Superior temporal gyrus (tissue), 1 donor: ENCODE measurements around the gene RUNX3.
"Not testable (repeated sequence)": the region's sequence is repeated elsewhere in the genome, so short reads cannot be mapped to it uniquely, and the experiment has no call there.

Experiments used
- DNase-seq: peaks from one replicate; pipeline ENCODE4 v3.0.0-alpha.2; 2016; ENCODE audit errors: extremely low spot score

The RUNX3 gene

DNA sequence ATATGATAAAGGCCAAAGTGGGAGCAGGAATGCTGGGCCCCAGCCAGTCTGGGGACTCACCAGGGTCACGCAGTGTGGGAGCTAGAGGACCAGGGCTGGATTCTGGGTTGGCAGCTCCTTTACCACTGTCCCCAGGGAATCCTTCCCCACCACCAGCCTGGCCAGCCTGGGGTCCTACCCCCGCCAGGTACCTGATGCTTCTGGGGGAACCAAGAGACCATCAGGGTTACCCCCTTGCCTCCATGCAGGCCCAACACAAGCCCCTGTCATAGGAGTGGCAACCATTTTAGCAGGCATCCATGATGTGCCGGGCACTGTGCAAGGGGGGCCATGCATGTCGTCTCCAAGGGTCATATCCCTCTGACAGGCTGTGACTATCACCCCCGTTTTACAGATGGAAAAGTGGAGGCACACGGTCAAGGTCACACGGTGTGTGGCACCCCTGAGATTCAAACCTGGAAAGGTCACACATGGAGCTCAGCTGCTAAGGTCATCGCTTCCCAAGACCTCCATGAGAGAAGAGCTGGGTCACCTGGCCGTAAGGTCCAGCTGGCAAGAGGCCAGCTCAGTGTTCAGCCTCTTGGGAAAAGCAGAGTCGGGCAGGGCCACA lies 16.4 kb downstream of the RUNX3 start:
- DNase-seq = no peak

DNA sequence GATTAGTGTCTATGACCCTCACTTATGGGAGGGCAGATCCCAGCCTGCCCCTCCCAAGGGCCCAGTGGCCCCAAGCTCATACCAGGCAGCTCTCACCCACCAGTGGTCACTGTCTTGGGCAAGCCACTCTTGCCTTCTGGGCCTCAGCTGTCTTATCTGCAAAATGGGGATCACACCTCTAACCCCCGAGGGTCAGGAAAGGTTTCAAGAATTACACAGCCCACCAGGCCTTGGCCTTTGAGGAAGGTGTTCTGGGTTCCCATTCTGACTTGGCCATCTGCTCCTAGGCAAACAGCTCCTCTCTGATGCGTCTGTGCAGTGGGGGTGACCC lies 16.8 kb downstream of the RUNX3 start:
- DNase-seq = no peak

DNA sequence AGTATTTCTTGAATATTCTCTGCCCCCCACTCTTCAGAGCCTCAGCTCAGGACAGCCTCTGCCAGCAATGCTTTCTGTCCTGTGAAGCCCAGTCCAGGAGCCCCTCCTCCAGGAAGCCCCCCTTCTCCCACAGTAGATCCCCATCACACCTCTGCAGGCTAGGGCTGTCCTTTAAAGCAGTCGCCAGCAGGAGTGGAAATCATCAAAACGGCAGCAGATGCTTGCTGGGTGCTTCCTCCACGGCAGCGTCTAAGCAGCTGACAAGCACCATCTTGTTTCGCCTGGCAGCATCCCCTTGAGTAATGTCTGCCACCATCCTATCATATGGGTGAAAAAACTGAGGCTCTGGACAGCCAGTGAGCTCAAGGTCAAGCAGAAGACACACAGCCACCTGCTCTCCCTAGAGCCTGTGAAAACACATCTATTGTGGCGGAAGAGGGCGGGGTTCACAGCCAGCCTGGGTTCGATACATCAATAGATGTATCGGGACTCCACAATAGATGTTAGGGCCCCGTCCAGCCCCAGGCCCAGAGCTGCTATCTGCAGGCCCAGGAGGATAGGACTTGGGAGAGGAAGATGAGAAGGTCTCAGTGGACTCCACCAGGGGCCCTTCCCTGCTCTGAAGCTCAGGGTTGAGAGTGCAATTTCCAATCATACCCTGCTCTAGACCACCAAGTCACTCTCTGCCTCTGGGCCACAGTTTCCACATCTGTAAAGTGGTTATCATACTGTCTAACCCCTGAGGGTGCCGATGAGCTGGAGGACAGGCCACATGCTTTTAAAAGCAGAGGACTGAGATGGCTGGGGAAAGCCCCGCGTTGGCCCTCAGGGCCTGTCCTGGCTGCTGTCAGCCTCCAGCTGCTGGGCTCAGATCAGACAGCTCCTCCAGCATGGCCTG lies 17.5 kb downstream of the RUNX3 start:
- DNase-seq = no peak

DNA sequence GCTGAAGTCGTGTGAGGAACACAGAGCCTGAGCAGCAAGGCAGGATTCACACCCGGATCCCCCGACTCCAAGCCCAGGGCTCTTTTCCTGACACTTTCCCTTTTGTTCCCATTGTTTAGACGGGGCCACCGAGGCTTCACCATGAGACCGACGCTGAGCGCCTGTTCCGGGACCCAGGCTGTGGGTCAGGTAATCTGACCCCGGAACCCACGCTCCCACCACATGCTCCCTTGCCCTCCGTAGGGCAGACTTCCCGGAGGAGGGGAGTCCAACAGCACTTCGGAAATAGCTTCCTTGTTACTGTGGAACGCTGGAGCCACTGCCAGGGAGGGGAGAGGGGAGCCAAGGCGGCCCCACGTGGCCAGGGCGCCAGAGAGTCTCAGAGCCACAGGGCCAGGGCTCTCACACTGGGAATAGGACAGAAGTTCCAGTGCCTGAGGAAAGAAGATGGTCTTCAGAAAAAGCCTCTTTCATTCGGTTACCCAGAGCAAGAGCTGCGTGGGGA lies 18.4 kb downstream of the RUNX3 start:
- DNase-seq = no peak

DNA sequence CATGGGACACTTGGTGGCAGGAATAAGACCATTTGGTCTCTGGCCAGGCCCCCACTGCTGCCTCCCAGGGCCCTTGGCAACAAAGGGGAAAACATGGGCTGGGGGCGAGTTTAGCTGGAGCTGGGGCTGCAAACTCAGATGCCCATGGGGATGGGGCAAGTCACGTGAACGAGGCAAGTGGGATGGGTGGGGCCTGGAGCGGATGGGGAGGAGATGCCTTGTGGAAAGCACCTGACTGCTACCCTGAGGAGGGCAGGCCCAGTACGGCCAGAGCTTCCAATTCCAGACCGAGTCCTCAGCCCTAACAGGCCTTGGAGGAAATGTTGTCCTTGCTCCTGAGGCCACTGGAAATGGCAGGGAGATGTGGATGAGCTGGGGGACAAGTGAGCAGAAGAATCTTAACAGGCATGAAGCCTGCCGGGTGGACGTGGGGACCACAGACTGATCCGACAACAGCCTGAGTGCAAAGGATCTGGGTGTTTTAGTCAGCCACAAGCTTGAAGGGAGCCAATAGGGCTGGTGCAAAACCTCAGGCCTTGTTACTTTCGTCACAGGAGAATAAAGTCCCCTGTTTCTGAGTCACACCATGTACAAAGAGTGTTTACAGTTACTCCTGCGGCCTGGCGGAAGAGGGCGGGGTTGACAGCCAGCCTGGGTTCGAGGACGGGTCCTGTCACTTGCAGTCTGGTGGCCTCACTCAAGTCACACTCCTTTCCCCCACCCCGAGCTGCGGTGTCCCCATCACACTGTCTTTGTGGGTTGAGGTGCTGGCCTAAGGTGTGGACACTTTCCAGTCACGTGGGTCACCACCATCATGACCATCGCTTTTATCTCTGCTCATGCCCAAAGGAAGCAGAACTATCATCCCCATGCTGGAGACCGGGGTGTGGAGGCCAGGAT lies 19.1 kb downstream of the RUNX3 start:
- no peak for DNase-seq

DNA sequence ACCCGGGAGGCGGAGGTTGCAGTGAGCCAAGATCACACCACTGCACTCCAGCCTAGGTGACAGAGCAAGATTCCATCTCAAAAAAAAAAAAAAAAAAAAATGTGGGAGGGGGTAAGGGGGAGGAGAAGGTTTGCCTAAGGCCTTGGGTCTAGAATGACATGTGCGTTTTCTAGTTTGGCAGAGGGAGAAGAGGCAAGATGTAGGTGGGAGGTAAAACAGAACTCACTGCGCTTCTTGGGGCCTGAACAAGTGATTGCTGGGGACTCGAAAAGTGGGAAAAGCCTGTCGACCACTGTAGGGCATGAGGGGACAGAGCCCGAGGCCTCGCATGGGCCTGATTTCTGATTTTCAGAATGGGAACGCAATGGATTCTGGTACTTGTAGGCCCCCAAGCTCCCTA lies 19.9 kb downstream of the RUNX3 start:
- DNase-seq = no peak

DNA sequence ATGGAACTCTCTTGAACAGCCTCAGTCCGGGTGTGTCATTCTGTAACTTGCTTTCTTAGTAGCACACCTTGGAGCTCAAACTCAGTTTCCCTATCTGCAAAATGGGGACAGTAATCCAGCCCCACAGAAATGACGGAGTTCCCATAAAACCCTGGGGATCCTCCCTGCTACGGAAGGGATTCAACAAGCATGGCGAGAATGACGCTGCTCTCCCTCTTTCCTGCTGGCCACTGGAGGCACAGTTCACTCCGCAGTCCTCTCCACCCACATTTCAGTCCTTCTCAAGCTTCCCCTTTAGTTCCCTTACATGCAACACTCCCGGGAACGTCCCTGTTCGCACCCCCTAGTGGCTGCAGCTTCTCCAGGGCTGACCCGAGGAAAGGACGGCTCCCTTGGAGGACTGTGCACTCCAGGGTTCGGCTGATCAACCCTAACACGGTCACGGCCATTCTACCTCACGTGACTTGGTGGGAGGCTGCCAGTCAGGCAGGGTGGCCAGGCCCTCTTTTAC lies 20.6 kb downstream of the RUNX3 start:
- no peak for DNase-seq

DNA sequence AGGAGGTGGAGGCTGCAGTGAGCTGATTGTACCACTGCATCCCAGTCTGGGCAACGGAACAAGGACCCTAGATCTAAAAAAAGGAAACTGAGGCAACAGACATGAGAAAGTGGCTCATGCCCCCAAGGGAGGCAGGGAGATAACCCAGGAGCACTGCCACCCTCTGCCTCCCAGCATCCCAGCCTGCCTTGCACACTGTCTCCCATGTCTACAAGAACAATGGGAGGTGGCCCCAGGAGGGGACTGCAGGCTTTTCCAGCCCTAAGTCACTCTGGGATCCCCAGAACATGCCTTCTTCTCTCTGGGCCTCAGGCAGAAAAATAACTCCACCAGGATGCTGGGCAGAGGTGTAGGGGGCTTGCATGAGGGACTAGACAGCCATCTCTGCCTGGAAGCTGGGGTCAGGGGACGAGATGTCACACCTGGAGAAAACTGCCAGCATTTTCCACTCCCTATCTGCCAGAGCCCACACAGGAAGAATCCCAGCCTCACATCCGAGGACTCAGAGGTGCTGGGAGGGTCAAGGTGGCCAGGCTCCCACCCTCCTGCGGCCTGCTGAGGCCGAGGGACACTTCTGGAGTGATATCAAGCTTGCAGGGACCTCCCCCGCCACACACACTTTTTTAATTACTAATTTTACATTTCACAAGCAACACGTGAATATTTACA lies 21.4 kb downstream of the RUNX3 start:
- DNase-seq = no peak

DNA sequence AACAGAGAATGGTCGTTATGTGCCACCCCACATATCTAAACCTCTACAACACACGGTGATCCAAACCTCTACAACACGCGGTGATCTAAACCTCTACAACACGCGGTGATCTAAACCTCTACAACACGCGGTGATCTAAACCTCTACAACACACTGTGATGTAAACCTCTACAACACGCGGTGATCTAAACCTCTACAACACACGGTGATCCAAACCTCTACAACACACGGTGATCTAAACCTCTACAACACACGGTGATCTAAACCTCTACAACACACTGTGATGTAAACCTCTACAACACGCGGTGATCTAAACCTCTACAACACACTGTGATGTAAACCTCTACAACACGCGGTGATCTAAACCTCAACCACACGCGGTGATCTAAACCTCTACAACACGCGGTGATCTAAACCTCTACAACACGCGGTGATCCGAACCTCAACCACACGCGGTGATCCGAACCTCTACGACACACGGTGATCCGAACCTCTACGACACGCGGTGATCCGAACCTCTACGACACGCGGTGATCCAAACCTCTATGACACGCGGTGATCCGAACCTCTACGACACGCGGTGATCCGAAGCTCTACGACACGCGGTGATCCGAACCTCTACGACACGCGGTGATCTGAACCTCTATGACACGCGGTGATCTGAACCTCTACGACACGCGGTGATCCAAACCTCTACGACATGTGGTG lies 22.3 kb downstream of the RUNX3 start:
- DNase-seq = not testable (repeated sequence)

DNA sequence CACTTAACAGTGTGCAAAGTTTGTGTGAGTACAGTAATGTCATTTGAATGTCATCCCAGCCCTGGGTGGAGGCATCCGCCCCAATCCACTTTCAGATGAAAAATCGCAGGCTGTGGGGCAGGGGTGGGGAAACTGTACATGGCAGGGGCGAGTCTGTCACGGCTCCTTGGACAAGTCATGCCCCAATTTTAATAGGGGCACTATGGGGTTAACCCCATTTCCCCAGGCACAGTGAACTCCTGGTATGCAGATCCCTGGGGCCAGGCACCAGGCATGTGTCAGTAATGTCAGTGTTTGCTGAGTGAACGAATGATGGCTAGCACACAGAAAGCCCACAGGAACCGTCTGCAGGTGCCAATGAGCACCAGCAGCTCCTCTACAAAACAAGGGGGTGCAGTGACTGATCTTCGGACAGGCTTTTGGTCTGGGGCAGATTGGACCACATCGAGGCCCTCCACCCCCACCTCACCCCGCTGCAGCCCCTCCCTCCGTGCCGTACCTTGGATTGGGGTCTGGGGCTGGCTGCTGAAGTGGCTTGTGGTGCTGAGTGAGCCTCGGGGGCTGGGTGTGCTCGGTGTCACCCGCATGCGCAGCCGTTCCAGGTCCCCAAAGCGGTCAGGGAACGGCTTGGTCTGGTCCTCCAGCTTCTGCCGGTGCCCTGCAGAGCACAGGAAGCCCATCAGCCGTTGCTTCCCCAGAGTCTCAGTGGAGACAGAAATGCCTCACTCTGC lies 23.2 kb downstream of the RUNX3 start:
- DNase-seq = no peak

DNA sequence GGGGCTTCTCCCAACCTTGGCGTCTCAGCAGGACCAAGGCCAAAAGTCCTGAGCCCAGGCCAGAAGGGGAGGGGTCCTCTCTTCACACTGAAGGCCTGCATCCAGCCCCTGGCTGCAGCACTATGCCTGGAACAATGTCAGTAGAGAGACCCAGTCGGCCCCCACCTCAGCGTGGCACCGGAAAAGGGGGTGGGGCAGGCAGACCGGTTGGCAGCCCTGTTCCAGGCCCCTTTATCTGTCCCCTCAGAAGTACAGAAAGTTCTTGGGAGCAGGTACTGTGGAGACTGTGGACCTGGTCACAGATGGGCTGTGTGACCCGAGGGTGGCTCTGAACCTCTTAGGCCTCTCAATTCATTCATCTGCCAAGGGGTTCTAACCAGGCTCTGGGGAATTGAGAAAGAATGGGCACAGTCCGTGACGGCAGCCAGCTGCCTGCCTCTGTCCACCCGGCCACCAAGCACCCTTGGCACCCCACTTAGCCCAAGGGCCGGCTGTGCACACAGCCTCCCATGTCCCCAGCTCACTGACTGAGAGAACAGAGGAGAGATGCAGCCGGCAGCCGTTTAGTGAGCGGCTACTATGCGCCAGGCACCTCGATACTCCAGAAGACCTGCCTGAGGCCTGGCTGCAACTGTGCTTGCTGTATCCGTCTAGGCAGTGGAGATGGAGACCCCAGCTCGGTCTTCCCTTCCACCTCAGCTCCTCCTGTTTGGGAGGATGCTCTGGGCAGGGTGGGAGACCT lies 23.9 kb downstream of the RUNX3 start:
- DNase-seq = no peak

DNA sequence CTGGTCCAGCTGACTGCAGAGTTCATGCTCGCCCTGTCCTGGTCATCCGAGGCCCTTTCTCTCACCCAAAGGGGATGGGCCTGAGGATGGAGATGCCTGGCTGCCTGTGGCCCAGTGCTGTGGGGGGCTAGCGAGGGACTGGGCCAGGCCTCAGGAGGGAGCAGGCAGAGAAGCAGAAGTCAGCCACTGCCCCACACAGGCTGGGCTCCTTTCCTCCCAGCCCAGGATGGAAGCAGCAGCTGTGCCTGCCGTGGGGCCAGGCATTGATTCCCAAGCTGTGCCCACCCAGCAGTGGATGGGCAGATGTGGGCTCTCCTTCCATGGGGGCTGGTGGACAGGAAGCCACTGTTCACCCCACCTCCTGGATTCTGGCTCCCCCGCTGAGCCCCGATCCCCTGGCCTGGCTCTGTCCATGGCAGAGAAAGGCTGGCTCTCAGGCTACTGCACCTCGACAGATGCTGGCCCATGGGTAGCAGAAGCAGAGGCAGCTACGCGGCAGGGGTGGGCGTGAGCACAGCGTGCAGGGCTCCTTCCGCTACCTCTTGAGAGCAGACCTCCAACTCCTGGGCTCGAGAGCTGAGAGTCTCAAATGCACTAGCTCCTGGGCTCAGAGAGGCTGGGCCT lies 24.6 kb downstream of the RUNX3 start:
- DNase-seq = no peak

DNA sequence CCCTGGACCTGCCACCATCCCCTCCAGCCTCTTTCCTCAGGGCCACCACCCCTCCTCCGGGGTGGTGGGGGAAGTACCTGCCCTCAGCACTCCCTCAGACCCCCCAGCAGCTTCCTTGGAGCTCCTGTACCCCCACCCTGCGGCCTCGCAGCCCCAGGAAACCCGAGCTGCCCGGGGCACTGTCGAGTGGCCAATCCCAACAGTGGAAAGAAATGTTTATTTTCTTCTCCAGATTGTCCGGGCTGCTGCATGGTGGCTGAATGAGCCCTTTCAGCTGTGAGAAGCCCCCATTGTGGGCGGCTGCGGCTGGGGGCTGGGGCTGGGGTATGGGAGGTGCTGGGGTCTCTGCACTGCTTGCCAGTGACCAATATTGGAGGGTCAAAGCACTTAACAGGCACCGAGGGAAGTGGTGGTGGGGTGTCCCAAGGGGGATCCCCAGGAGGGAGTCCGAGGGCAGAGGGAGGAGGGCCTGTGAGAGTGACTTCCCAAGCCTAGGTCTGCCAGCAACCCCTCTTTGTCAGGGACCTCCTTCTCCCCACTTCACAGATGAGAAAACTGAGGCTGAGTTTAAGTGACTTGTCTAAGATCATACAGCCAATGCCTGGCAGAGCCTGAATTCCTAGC lies 25.2 kb downstream of the RUNX3 start:
- DNase-seq = no peak

DNA sequence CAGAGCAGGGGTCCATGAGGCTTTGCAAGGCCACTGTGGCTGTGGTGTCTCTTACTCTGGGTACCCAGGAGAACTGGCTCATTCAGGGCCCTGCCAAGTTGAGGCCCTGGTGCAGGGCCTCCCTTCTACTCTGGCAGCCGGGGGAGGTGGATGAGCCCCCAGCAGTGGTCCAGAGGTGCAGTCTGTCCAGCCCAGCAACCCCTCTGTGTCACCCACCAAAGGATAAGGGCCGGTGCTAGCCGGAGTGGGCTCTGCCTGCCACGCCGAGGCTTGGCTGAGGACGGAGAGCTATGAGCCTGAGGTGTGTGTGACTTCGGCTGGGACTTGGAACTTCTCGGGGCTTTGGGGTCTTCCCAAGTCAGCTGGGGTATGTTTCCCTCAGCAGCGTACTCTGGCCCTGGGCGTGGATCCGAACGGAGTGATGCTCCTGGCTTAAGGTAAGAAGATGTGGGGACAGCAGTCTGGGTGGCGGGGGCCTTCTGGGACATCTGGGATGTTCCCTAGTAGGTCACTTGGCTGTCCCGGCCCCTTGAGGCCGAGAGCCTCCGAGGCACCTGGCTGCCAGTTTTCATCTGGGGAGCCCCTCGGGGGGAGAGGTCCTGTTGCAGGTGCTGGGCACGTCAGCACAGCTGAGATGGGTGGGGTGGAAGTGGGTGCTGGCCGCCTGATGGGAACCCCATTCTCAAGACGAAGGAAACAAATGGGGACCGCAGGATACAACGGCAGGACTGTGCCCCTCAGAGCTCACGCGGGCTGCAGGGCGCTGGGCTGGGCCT lies 25.9 kb downstream of the RUNX3 start:
- DNase-seq = no peak

DNA sequence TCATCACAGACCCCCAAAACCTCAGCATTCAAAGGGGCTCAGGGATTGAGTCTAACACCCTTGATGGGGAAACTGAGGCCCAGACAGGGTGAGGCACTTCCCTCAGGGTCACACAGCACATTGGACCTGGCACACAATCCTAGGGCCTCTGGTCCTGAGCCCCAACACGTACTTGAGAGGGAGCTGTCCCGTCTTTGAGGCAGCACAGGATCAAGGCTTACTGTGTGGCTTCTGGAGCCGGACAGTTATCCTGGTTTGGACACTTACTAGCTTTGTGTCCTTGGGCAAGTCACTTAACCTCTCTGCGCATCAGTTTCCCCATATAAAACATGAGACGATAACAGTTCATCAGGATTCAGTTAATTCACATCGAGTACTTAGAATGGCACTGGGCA lies 26.5 kb downstream of the RUNX3 start:
- DNase-seq = no peak

DNA sequence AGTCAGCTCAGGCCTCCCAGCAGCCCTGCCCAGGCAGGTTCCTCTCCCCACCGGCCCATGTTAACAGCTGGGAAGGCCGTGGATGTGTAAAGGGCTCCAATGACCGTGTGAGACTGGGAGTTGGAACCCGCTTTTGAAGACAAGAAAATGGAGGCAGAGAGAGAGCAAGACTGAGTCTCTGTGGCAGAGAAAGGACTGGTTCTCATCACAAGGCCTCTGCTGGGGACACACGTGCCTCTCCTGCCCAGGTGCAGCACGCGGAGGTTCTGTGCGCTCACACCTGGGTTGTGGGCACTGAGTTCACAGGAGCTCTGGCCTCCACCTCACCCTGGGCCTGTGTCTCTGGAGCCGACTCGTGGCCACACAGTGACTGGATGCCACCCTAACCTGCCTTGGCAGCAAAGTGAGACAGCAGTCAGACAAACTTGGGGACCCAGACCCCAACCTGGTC lies 27.0 kb downstream of the RUNX3 start:
- DNase-seq = no peak

DNA sequence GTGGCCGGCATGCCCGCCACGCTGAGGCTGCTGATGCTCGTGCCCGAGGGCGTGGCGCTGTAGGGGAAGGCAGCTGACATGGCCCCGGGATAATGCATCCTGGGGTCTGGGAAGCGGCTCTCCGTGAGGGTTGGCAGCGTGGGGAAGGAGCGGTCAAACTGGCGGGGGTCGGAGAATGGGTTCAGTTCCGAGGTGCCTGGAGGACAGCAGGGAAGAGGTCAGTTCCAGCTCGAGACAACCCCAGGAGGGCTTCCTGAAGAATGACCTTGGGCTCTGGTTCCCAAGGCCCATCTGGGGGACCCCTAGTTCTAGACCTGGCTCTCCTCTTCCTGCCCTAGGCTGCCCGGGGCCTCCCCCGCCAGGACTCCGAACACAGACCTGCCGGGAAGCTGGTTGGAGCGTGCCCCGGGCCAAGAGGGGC lies 27.6 kb downstream of the RUNX3 start:
- no peak for DNase-seq
